Measurements from ENCODE around the gene CCSAP. TPM values are rescaled to one million over a fixed set of nuclear protein-coding genes. Genes with fewer than 3 reads are reported as not detected.

CCSAP gene
- total RNA-seq, 4 donors from 2014 or later = 0.44 to 1.1 (median 0.81) TPM

GRCh38 chr1:229384822-229385221 lies 42.0 kb upstream of the CCSAP start:
- no peak overlapping the region for H3K4me3 ChIP-seq
- ATAC-seq (no peak), DNase-seq (no peak)
- H3K27ac ChIP-seq = no peak overlapping the region
- intact Hi-C loops (cut with DNase I; ENCODE audit: low total_unique reads) = no loop called here
- H3K9me3 ChIP-seq = no peaks in the 10 kb centered on the region
- peaks cover 7 to 11% of the 10 kb centered on the region in 2 donors for H3K4me1 ChIP-seq
- in situ Hi-C loops (cut with MboI; ENCODE audit: low sequenced_read_pairs in 4 of 4) = no loop called here
- no peaks in the 10 kb centered on the region for H3K27me3 ChIP-seq
- H3K36me3 ChIP-seq = no peaks in the 10 kb centered on the region
- TF ChIP-seq POLR2A (IDR thresholded peaks at IDR 0.05) = no peak
- TF ChIP-seq, protein P1, sequence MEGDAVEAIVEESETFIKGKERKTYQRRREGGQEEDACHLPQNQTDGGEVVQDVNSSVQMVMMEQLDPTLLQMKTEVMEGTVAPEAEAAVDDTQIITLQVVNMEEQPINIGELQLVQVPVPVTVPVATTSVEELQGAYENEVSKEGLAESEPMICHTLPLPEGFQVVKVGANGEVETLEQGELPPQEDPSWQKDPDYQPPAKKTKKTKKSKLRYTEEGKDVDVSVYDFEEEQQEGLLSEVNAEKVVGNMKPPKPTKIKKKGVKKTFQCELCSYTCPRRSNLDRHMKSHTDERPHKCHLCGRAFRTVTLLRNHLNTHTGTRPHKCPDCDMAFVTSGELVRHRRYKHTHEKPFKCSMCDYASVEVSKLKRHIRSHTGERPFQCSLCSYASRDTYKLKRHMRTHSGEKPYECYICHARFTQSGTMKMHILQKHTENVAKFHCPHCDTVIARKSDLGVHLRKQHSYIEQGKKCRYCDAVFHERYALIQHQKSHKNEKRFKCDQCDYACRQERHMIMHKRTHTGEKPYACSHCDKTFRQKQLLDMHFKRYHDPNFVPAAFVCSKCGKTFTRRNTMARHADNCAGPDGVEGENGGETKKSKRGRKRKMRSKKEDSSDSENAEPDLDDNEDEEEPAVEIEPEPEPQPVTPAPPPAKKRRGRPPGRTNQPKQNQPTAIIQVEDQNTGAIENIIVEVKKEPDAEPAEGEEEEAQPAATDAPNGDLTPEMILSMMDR (IDR thresholded peaks at IDR 0.05 in 4 of 5, conservative IDR thresholded peaks at IDR 0.05 in 1 of 5) = no peak

DNA sequence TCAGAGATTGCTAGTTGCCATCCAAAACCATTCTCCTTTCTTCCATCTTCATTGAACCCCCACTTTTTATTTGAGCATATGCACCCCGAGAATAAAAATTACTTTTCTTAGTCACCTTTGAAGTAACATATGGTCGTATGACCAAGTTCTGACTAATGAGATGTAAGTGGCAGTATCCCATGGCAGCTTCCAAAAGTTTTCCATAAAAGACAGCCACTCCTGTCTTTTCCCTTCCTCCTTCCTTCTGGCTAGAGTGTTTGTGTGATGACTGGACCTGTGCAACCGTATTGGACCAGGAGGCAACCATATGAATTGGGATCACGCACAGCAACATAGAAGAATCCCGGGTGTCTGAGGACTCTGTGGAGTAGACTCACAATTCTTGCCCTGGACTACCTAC lies 41.1 kb upstream of the CCSAP start:
- Histone ChIP-seq H3K27me3 (no peaks in the 10 kb centered on the region), H3K27ac (no peak overlapping the region), H3K4me3 (no peak overlapping the region), H3K9me3 (no peaks in the 10 kb centered on the region), H3K36me3 (no peaks in the 10 kb centered on the region), H3K4me1 (peaks cover 7 to 11% of the 10 kb centered on the region in 2 donors)
- in situ Hi-C loops (cut with MboI; ENCODE audit: low sequenced_read_pairs in 4 of 4) (no loop called here), intact Hi-C loops (cut with DNase I; ENCODE audit: low total_unique reads) (no loop called here)
- ATAC-seq (no peak), DNase-seq (no peak)
- TF ChIP-seq, protein P1 (IDR thresholded peaks at IDR 0.05 in 4 of 5, conservative IDR thresholded peaks at IDR 0.05 in 1 of 5) = no peak
- no peak for TF ChIP-seq POLR2A (IDR thresholded peaks at IDR 0.05)

DNA sequence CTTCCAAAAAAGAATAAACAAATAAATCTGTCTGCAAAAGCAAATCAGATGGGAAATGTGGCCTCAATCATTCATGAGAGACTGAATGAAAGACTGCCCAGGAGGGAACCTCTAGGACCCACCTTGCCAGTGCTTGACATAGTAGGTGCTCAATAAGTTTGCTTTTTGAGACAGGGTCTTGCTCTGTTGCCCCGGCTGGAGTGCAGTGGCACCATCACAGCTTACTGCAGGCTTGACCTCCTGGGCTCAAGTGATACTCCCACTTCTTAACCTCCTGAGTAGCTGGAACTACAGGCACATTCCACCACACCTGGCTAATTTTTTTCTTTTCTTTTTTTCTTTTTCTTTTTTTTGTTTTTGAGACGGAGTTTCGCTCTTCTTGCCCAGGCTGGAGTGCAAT lies 40.3 kb upstream of the CCSAP start:
- ATAC-seq (no peak), DNase-seq (no peak)
- Histone ChIP-seq H3K4me1 (peaks cover 7 to 11% of the 10 kb centered on the region in 2 donors), H3K27me3 (no peaks in the 10 kb centered on the region), H3K27ac (no peak overlapping the region), H3K9me3 (no peaks in the 10 kb centered on the region), H3K36me3 (no peaks in the 10 kb centered on the region), H3K4me3 (no peak overlapping the region)
- in situ Hi-C loops (cut with MboI; ENCODE audit: low sequenced_read_pairs in 4 of 4) (no loop called here), intact Hi-C loops (cut with DNase I; ENCODE audit: low total_unique reads) (no loop called here)
- TF ChIP-seq, protein P1 (IDR thresholded peaks at IDR 0.05 in 4 of 5, conservative IDR thresholded peaks at IDR 0.05 in 1 of 5) = no peak
- no peak for TF ChIP-seq POLR2A (IDR thresholded peaks at IDR 0.05)

GRCh38 chr1:229381234-229381633 lies 38.4 kb upstream of the CCSAP start:
- intact Hi-C loops (cut with DNase I; ENCODE audit: low total_unique reads) (no loop called here), in situ Hi-C loops (cut with MboI; ENCODE audit: low sequenced_read_pairs in 4 of 4) (no loop called here)
- Histone ChIP-seq H3K9me3 (no peaks in the 10 kb centered on the region), H3K36me3 (no peaks in the 10 kb centered on the region), H3K27me3 (no peaks in the 10 kb centered on the region), H3K4me1 (peaks cover 7 to 9% of the 10 kb centered on the region in 2 donors), H3K4me3 (no peak overlapping the region), H3K27ac (no peak overlapping the region)
- ATAC-seq (peak; percentile 82 to 85), DNase-seq (peak in 1 of 2 donors; percentile 25)
- TF ChIP-seq, protein P1 (IDR thresholded peaks at IDR 0.05 in 4 of 5, conservative IDR thresholded peaks at IDR 0.05 in 1 of 5) = peak; percentile 12 to 42 (median 21)
- no peak for TF ChIP-seq POLR2A (IDR thresholded peaks at IDR 0.05)

GRCh38 chr1:229380536-229381160 lies 37.8 kb upstream of the CCSAP start:
- Histone ChIP-seq H3K27ac (no peak overlapping the region), H3K4me1 (peaks cover 7 to 8% of the 10 kb centered on the region in 2 donors), H3K9me3 (no peaks in the 10 kb centered on the region), H3K36me3 (no peaks in the 10 kb centered on the region), H3K27me3 (no peaks in the 10 kb centered on the region), H3K4me3 (no peak overlapping the region)
- ATAC-seq (no peak), DNase-seq (no peak)
- intact Hi-C loops (cut with DNase I; ENCODE audit: low total_unique reads) (no loop called here), in situ Hi-C loops (cut with MboI; ENCODE audit: low sequenced_read_pairs in 4 of 4) (no loop called here)
- TF ChIP-seq POLR2A (IDR thresholded peaks at IDR 0.05) = no peak
- TF ChIP-seq, protein P1 (IDR thresholded peaks at IDR 0.05 in 4 of 5, conservative IDR thresholded peaks at IDR 0.05 in 1 of 5) = no peak

All from gastrocnemius medialis (tissue), 4 donors.